Endothelial cell of umbilical vein (primary cell): ENCODE measurements around the gene ANO7.

Experiments used
- EZH2 ChIP-seq: IDR thresholded peaks from 2 replicates; pipeline ENCODE4 v1.6.1; 2012; ENCODE audit warnings: borderline replicate concordance, low read depth, mild to moderate bottlenecking, moderate library complexity, low read length, inconsistent platforms; ENCODE audit not compliant: severe bottlenecking
- FOS ChIP-seq: IDR thresholded peaks from 2 replicates; pipeline ENCODE4 v1.6.1; 2011; ENCODE audit warnings: mild to moderate bottlenecking, low read length, moderate library complexity, borderline replicate concordance; ENCODE audit not compliant: insufficient read depth
- GATA2 ChIP-seq: IDR thresholded peaks from 2 replicates; pipeline ENCODE4 v1.7.0; 2011; ENCODE audit warnings: low read depth, mild to moderate bottlenecking, moderate library complexity, mixed read lengths, low read length; ENCODE audit not compliant: insufficient read length, insufficient read depth
- JUN ChIP-seq: IDR thresholded peaks from 2 replicates; pipeline ENCODE4 v1.6.1; 2011; ENCODE audit warnings: borderline replicate concordance, low read depth; ENCODE audit not compliant: insufficient read length, insufficient read depth
- MYC ChIP-seq: IDR thresholded peaks from one replicate; pipeline ENCODE4 v1.6.1; 2011; ENCODE audit warnings: mild to moderate bottlenecking, low read depth, low read length
- POLR2A ChIP-seq: IDR thresholded peaks from 2 replicates; pipeline ENCODE4 v1.6.1; 2012; ENCODE audit warnings: low read depth, mild to moderate bottlenecking, control low read depth, low read length
- POLR2AphosphoS5 ChIP-seq: IDR thresholded peaks from 2 replicates; pipeline ENCODE4 v1.6.1; 2012; ENCODE audit warnings: low read depth, mild to moderate bottlenecking, control low read depth, low read length, moderate library complexity; ENCODE audit not compliant: insufficient read depth
- TF ChIP-seq, protein P1 (sequence below), 2 donors: IDR thresholded peaks; 1 replicate in 1 of 2; 2 replicates in 1 of 2; pipeline ENCODE4 v1.5.1; 2011; ENCODE audit warnings: low read length in 2 of 2, mild to moderate bottlenecking in 2 of 2, moderate library complexity in 2 of 2, control low read depth in 1 of 2, inconsistent platforms in 1 of 2, low read depth in 1 of 2; ENCODE audit not compliant: insufficient read depth in 1 of 2; ENCODE audit errors: extremely low read depth in 1 of 2
- TF ChIP-seq, protein P2 (sequence below): IDR thresholded peaks from 2 replicates; pipeline ENCODE4 v1.6.1; 2011; ENCODE audit not compliant: insufficient read depth, insufficient read length

DNA sequence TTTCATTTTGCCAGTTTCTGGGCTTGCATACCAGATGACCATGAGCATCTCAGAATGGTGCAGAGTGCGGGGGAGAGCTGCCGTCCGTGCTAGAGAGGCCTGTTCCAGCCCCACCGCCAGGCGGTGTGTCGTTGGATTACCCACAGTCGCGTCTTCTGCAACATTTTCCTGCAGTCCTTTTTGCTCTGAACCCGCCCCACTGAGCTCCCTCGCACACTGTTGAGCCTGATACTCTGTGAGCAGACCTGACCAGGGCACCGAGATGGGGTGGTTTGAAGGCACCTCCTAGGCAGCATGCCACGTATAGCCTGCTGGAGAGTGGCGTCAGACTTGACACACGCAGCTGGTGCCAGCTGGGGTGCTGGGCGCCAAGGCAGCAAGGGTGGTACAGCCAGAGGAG lies 20.1 kb upstream of the ANO7 start:
- TF ChIP-seq, protein P1, sequence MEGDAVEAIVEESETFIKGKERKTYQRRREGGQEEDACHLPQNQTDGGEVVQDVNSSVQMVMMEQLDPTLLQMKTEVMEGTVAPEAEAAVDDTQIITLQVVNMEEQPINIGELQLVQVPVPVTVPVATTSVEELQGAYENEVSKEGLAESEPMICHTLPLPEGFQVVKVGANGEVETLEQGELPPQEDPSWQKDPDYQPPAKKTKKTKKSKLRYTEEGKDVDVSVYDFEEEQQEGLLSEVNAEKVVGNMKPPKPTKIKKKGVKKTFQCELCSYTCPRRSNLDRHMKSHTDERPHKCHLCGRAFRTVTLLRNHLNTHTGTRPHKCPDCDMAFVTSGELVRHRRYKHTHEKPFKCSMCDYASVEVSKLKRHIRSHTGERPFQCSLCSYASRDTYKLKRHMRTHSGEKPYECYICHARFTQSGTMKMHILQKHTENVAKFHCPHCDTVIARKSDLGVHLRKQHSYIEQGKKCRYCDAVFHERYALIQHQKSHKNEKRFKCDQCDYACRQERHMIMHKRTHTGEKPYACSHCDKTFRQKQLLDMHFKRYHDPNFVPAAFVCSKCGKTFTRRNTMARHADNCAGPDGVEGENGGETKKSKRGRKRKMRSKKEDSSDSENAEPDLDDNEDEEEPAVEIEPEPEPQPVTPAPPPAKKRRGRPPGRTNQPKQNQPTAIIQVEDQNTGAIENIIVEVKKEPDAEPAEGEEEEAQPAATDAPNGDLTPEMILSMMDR (IDR thresholded peaks at IDR 0.05; ENCODE audit: extremely low read depth in 1 of 2, insufficient read depth in 1 of 2, low read depth in 1 of 2, low read length in 2 of 2), result no peak
- no peak for TF ChIP-seq POLR2AphosphoS5
- TF ChIP-seq POLR2A, result no peak
- no peak for TF ChIP-seq EZH2
- no peak for TF ChIP-seq JUN
- no peak for TF ChIP-seq MYC
- TF ChIP-seq, protein P2, sequence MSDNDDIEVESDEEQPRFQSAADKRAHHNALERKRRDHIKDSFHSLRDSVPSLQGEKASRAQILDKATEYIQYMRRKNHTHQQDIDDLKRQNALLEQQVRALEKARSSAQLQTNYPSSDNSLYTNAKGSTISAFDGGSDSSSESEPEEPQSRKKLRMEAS, result no peak
- no peak for TF ChIP-seq FOS
- TF ChIP-seq GATA2, result no peak
